Kidney (tissue), 14 donors: Measurements from ENCODE around the gene RPL36. TPM values are rescaled to one million over a fixed set of nuclear protein-coding genes. Genes with fewer than 3 reads are reported as not detected.
A peak's percentile ranks its signal among the peaks of the same experiment; 100 is the strongest.
"Not testable (repeated sequence)": the region's sequence is repeated elsewhere in the genome, so short reads cannot be mapped to it uniquely, and the experiment has no call there.

Experiments
- DNase-seq, 5 donors: peaks; one replicate each; pipeline ENCODE4 v3.0.0-alpha.2; 2013 to 2020
- FAIRE-seq: peaks from 2 replicates; lab custom pipeline; 2012; peaks lifted over from hg19 to GRCh38; lab: Jason Lieb, UNC
- H3K27ac ChIP-seq, 2 donors: one replicate each; pipeline ENCODE4 v1.7.0; 2013; ENCODE audit warnings: low read depth in 2 of 2, low read length in 2 of 2, inconsistent platforms in 1 of 2
- H3K27me3 ChIP-seq: one replicate; pipeline ENCODE4 v1.7.1; 2013; ENCODE audit warnings: low read length, inconsistent platforms; ENCODE audit not compliant: control insufficient read depth, insufficient read depth
- H3K36me3 ChIP-seq, 3 donors: one replicate each; pipeline versions ENCODE4 v1.7.0 to v1.7.1; 2013; ENCODE audit warnings: low read length in 3 of 3, control low read depth in 1 of 3, inconsistent platforms in 1 of 3; ENCODE audit not compliant: insufficient read depth in 3 of 3, control insufficient read depth in 2 of 3
- H3K4me1 ChIP-seq, 3 donors: one replicate each; pipeline versions ENCODE4 v1.7.0 to v1.7.1; 2013; ENCODE audit warnings: low read length in 3 of 3, inconsistent platforms in 1 of 3, low read depth in 1 of 3; ENCODE audit not compliant: control insufficient read depth in 2 of 3, insufficient read depth in 2 of 3
- H3K4me3 ChIP-seq, 3 donors: one replicate each; pipeline versions ENCODE4 v1.7.0 to v1.8.1; 2013; ENCODE audit warnings: low read length in 3 of 3, control low read depth in 1 of 3, inconsistent platforms in 1 of 3
- H3K9ac ChIP-seq, 3 donors: one replicate each; pipeline versions ENCODE4 v1.7.0 to v1.7.1; 2013; ENCODE audit warnings: low read length in 3 of 3, control low read depth in 1 of 3, inconsistent platforms in 1 of 3
- H3K9me3 ChIP-seq, 3 donors: one replicate each; pipeline versions ENCODE4 v1.7.0 to v1.7.1; 2013; ENCODE audit warnings: low read length in 3 of 3, control low read depth in 1 of 3, inconsistent platforms in 1 of 3; ENCODE audit not compliant: control insufficient read depth in 2 of 3, insufficient read depth in 1 of 3
- CTCF ChIP-seq: IDR thresholded peaks from 3 replicates; pipeline ENCODE4 v1.5.1; 2012; ENCODE audit warnings: mild to moderate bottlenecking, moderate library complexity, borderline replicate concordance; ENCODE audit not compliant: insufficient read depth; ENCODE audit errors: extremely low read depth
- intact Hi-C: fragments of 100-400 bp; cut with DNase I; formaldehyde crosslinking; loops from one replicate; pipeline ENCODE4 v1.11.1; 2022
- polyA plus RNA-seq: library from polyadenylated mRNA; stranded (reverse); fragments of 350-450 nt; fragmentation: Illumina TruSeq; extraction: RNeasy Lipid Tissue Mini Kit (QIAGEN cat#74804); gene quantifications from one replicate; pipeline ENCODE4 v1.2.3, GENCODE V29; 2014; ENCODE audit warnings: low read depth, low replicate concordance; ENCODE audit not compliant: insufficient read depth
- total RNA-seq: library from RNA; stranded (reverse); fragmentation: NEBNext Ultra II Directional; extraction: Animal tissue kit (Norgen Biotek cat#: 25700); gene quantifications from one replicate; pipeline ENCODE4 v1.2.1, GENCODE V29; 2021
- donor health status: control.
- donor health status: control.
- donor health status: control.
- donor health status: control.
- donor health status: control.
- donor health status: DM: yes; HTN: yes; CAD: no.
- donor health status: Normal renal cell carcinoma (clear cell type).

RPL36 gene
- total and polyA plus RNA-seq, 2 donors from 2014 or later, result 564 to 1,593 TPM

GRCh38 chr19:5686326-5686646, 3.8 kb upstream of the RPL36 start:
- Histone ChIP-seq H3K36me3 (no peaks in the 10 kb centered on the region), H3K9ac (no peak overlapping the region), H3K4me1 (peaks cover 0 to 6% (median 0%) of the 10 kb centered on the region in 3 donors), H3K27me3 (no peaks in the 10 kb centered on the region), H3K4me3 (peak overlapping the region; percentile 29 to 61 (median 30)), H3K9me3 (no peaks in the 10 kb centered on the region), H3K27ac (peak overlapping the region; percentile 57 to 61)
- no peak for TF ChIP-seq CTCF
- FAIRE-seq, result no peak
- DNase-seq, result no peak
- intact Hi-C loops, result no loop called here

GRCh38 chr19:5686647-5687359, 3.3 kb upstream of the RPL36 start:
- intact Hi-C loops, result no loop called here
- Histone ChIP-seq H3K9ac (no peak overlapping the region), H3K9me3 (no peaks in the 10 kb centered on the region), H3K27ac (peak overlapping the region; percentile 57 to 61), H3K36me3 (peaks cover 0 to under 1% (median 0%) of the 10 kb centered on the region in 3 donors), H3K4me3 (peak overlapping the region; percentile 30 to 61 (median 39)), H3K4me1 (peaks cover 0 to 6% (median 1%) of the 10 kb centered on the region in 3 donors), H3K27me3 (no peaks in the 10 kb centered on the region)
- FAIRE-seq (no peak), DNase-seq (peak; percentile 96 to 100 (median 97))
- peak; percentile 92 for TF ChIP-seq CTCF

- FAIRE-seq, result no peak
- no peak for TF ChIP-seq CTCF
- no peak for DNase-seq
- intact Hi-C loops, result no loop called here
- peaks cover 1 to 8% (median 6%) of the 10 kb centered on the region in 3 donors for H3K36me3 ChIP-seq
- H3K27me3 ChIP-seq, result no peaks in the 10 kb centered on the region
- H3K27ac ChIP-seq, result no peak overlapping the region
- H3K4me1 ChIP-seq, result peaks cover 0 to 13% (median 4%) of the 10 kb centered on the region in 3 donors
- H3K9me3 ChIP-seq, result no peaks in the 10 kb centered on the region
- H3K9ac ChIP-seq, result no peak overlapping the region
- H3K4me3 ChIP-seq, result peak overlapping the region in 2 of 3 donors; percentile 24 to 61
Measured at GRCh38 chr19:5687360-5688198, 2.5 kb upstream of the RPL36 start.

GRCh38 chr19:5688262-5688881, 1.7 kb upstream of the RPL36 start:
- Histone ChIP-seq H3K4me1 (peaks cover 0 to 14% (median 4%) of the 10 kb centered on the region in 3 donors), H3K36me3 (peaks cover 2 to 15% (median 7%) of the 10 kb centered on the region in 3 donors)
- H3K27ac ChIP-seq, H3K9ac ChIP-seq, H3K27me3 ChIP-seq, H3K9me3 ChIP-seq, FAIRE-seq, H3K4me3 ChIP-seq, intact Hi-C loops: not testable (repeated sequence)
- DNase-seq, result peak in 1 of 5 donors; percentile 72
